CD4-positive, alpha-beta T cell treated with Interferon gamma for 1 hour (primary cell): ENCODE measurements around the gene IQSEC3.
"Not testable (repeated sequence)": the region's sequence is repeated elsewhere in the genome, so short reads cannot be mapped to it uniquely, and the experiment has no call there.

Source experiments
- DNase-seq: peaks from one replicate; pipeline ENCODE4 v3.0.0-alpha.2; 2020

Gene IQSEC3

GRCh38 chr12:53735-54730 lies 12.5 kb upstream of the IQSEC3 start:
- DNase-seq, result no peak

GRCh38 chr12:54750-55535 lies 11.6 kb upstream of the IQSEC3 start:
- DNase-seq, result no peak

GRCh38 chr12:56683-57346 lies 9.8 kb upstream of the IQSEC3 start:
- DNase-seq, result no peak

- DNase-seq, result no peak
These were observed 9.0 kb upstream of the IQSEC3 start for GRCh38 chr12:57539-57938.

GRCh38 chr12:58832-59231 lies 7.7 kb upstream of the IQSEC3 start:
- DNase-seq, result no peak

DNA sequence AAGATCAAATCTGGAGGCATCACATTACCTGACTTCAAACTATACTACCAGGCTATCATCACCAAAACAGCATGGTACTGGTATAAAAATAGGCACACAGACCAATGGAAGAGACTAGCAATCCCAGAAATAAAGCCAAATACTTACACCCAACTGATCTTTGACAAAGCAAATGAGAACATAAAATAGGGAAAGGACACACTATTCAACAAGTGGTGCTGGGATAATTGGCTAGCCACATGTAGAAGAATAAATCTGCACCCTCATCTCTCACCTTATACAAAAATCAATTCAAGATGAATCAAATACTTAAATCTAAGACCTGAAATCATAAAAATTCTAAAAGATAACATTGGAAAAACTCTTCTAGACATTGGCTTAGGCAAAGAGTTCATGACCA lies 4.7 kb upstream of the IQSEC3 start:
- not testable (repeated sequence) for DNase-seq

DNA sequence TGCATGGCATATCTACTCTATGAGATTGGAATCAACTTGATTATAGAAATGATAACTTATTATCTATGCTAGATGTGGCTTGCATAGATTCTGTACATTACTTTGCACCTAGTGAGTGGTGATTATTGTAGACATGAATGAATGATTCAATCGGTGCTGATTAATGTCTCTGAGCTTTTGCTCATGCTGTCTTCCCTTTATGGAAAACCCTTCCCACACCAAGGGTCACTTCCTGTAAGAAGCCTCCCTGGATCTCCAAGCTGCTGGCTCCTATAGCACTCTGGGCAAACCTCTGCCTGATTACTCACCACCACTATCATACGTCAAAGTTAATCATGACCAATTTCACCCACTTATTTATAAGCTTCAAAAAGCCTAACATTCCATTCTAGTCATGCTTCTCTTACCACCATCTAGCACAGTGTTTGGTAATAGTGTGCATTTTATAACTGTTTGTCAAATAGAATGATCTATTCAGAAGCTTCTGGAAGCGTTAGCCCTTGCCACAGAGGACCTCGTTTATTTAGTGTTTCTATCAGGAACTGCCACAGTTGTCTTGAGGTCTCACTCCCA lies 990 bp upstream of the IQSEC3 start:
- DNase-seq, result not testable (repeated sequence)

GRCh38 chr12:66782-67504 lies 376 bp downstream of the IQSEC3 start:
- DNase-seq, result not testable (repeated sequence)

- DNase-seq, result not testable (repeated sequence)
These were observed 3.1 kb downstream of the IQSEC3 start for GRCh38 chr12:69677-70076.

DNA sequence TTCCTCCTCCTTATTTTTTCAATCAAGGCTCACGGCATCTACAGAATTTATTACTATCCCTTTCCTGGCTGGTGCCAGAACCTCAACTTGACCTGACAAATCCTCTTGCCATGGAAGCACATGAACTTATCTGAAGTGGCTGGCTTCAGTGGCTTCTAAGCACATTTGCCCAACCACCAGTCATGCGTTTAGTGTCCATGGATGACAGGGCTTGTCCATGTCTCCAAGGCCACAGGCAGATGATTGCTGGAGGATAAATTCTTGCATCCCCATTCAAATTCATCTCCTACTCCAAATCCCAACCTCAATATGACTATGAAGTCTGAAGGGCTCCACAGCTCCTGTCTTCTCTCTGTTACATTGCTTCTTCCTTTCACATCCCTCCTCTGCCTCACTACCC lies 4.0 kb downstream of the IQSEC3 start:
- DNase-seq, result not testable (repeated sequence)

GRCh38 chr12:72018-72417 lies 5.5 kb downstream of the IQSEC3 start:
- DNase-seq, result not testable (repeated sequence)

DNA sequence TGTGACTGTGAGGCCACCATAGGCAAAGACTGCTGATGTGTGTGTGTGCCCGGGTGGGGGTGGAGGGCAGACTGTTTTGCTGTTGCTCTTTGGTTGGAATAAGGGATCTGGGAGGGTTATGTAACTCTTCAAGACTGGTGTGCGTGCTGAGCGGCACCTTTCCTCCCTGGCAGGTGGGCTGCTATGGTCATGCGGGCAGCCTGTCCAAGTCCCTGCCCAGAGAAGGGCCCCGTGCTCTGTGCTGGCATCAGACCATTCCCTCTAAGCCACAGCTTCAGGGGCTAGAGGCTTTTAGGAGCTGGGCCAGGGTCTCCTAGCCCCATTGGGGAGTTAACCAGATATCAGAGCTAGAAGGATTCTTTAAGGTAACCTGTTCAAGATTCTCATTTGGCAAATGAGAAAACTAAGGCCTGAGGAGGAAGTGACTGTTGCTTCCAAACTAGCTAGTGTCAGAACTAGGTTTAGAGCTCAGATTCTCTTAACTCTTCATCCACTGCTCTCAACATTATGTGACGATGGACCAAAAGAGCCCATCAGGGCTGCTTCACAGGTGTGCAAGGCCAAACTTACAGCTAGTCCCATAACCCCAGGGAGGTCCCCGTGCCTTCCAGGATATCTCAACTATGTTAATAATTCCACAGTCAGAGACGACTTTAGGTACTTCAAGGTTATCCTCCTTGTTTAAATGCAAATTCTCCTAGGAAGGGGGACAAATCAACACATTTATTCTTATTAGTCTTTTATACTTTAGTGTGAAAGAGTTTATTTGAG lies 8.0 kb downstream of the IQSEC3 start:
- not testable (repeated sequence) for DNase-seq

DNA sequence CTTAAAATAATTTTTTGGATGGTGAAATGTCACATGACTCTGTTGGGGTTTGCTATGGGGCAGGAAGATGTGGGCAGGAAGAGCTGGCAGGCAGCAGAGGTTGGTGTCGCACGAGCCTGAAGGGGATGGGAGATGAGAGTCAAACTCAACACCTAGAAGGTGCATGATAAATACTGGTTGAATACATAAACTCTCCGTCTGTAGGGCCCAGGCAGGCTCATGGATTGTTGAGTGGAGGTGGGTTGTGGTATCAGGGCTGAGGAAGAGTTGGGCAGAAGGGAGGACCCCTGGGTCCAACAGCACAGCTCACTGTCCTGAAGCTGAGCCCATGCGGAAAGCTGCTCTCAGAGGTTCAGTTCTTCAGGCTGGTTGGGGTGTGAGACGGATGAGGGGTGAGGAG lies 9.0 kb downstream of the IQSEC3 start:
- DNase-seq, result not testable (repeated sequence)

- not testable (repeated sequence) for DNase-seq
These were observed 9.5 kb downstream of the IQSEC3 start for GRCh38 chr12:76102-76501.

- not testable (repeated sequence) for DNase-seq
These were observed 10.0 kb downstream of the IQSEC3 start for GRCh38 chr12:76551-76950.

DNA sequence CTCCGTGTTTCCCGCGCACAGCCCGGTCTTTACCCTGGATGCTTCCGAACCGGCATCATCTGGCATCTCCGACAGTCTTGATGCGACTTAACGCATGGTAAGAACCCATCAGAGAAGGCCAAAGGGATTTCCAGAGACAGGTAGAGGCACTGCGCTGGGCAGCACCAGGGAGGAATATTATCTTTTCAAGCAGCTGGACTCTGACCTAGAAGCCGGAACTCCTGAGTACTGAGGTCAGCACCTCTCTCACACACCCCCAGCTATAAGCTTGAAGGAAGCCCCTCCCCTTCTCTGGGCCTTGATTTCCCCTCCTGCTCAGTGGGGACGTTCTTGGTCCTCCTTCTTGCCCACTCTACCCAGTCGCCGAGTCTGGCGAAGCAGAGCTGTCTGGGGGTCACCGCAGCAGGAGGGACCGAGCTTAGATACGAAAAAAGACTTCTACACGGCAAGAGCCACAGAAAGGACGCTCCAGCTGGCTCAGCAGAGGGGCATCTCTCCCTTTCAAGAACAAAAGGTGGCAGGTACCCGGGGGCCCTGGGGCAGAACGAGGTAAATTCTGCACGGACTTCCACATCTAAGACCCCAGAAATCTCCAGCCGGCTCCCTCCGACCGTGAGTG lies 10.6 kb downstream of the IQSEC3 start:
- DNase-seq, result not testable (repeated sequence)

GRCh38 chr12:77769-78383 lies 11.3 kb downstream of the IQSEC3 start:
- not testable (repeated sequence) for DNase-seq

GRCh38 chr12:78981-79380 lies 12.4 kb downstream of the IQSEC3 start:
- no peak for DNase-seq

DNA sequence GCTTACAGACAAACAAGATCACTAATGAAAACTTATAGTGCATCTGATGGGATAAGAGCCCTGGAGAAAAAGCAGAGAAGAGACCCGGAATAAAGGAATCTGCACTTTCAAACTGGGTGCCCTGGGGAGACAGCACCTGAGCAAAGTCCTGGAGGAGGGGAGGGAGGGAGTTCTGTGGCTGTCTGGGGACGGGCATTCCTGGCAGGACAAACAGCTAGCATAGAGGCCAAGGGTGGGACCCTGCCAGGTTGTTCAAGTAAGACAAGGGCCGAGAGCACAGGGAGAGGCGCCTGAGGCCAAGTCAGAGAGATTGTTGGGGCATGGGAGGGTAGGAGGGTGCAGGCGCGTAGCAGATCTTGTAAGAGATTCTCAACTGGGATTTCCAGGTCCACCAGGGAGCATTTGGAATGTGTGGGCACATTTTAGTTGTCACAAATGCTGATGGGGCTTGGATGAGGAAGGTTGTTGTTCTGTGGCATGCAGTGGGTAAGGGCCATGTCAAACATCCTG lies 14.2 kb downstream of the IQSEC3 start:
- no peak for DNase-seq

- DNase-seq, result no peak
These were observed 16.2 kb downstream of the IQSEC3 start for GRCh38 chr12:82740-83139.
